Pericardium fibroblast (primary cell): ENCODE data around the gene MRLN. TPM values are rescaled to one million over a fixed set of nuclear protein-coding genes. Genes with fewer than 3 reads are reported as not detected.

Experiments used
- total RNA-seq: library from RNA; depleted of rRNA; stranded (reverse); fragments of >200 nt; gene quantifications from 2 replicates; pipeline ENCODE4 v1.2.3, GENCODE V29; 2015

MRLN gene
- total RNA-seq = not detected in 2 replicates

GRCh38 chr10:59753267-59753666 is at the start of gene MRLN:
Gene MRLN (minus strand): TSS chr10:59753455.

DNA sequence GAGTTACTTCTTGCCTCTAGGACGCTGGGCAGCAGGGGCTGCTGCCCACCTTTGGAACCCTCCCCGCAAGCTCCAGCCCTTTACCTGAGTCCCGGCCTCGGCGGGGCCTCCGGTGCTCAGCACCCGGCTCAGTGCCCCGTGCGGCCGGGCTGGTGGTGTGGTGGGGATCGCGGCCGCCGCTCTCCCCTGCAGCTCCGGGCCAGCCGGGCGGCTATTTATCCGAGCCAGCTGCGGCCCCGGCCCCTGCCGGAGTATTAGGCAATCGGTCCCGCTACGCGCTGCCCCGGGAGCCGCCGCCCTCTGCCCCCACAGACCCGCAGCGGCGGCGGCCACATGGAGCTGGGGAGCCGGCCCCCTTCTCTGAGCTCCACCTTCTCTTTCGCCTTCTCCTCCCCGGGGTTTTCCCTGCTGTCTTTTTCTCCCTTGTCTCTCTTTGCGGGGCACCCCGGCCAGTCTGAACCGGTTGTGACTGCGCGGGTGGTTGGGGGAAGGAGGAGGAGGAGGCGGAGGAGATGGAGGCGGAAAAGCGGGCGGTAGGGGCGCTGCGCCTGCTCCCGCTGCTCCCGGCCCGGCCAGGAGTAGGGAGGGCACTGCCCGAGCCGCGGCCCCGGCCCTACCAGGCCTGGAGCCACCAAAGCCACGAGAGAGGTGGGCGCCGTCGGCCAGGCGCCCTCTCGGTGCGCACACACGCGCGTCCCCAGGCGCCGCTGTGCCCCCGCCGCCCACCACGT is 43.7 kb downstream of the MRLN start, which contains the start of gene SLC16A9:
Gene SLC16A9 (minus strand): TSS at position 456 of the 731 bp plus-strand sequence. CDS start 25,559 bp downstream, outside the sequence.

Other genes with a start within 250 kb of the MRLN start
- 0.93 and 1.8 TPM in 2 replicates for gene SLC16A9, start 43.6 kb downstream of the MRLN start, total RNA-seq
- 34.8 and 35.1 TPM in 2 replicates for gene CCDC6, start 153.1 kb upstream of the MRLN start, total RNA-seq